Breast epithelium (tissue), 4 donors: Measurements from ENCODE around the gene BTRC. TPM values are rescaled to one million over a fixed set of nuclear protein-coding genes. Genes with fewer than 3 reads are reported as not detected.

Experiments used
- DNase-seq, 2 donors: peaks; one replicate each; pipeline ENCODE4 v3.0.0-alpha.2; 2019; ENCODE audit warnings: low spot score in 2 of 2
- H3K27ac ChIP-seq, 2 donors: fragments of 200-600 bp; sonication (generic) in 1 of 2; one replicate each; pipeline ENCODE4 v1.5.1; 2016 to 2019; ENCODE audit warnings: mild to moderate bottlenecking in 1 of 2
- H3K27me3 ChIP-seq, 2 donors: fragments of 200-600 bp; sonication (generic) in 1 of 2; one replicate each; pipeline versions ENCODE4 v1.5.1 to v1.6.0; 2017 to 2019; ENCODE audit warnings: control low read depth in 1 of 2, mild to moderate bottlenecking in 1 of 2
- H3K36me3 ChIP-seq: fragments of 200-600 bp; one replicate; pipeline ENCODE4 v1.5.1; 2019
- H3K4me1 ChIP-seq, 2 donors: fragments of 200-600 bp; sonication (generic); one replicate each; pipeline ENCODE4 v1.5.1; 2016 to 2019; ENCODE audit warnings: control low read depth in 1 of 2
- H3K4me3 ChIP-seq, 3 donors: fragments of 200-600 bp; sonication (generic); 1 replicate in 2 of 3; 2 replicates in 1 of 3; pipeline ENCODE4 v1.5.1; 2016 to 2019; ENCODE audit warnings: mild to moderate bottlenecking in 3 of 3, moderate library complexity in 2 of 3
- H3K9me3 ChIP-seq, 2 donors: fragments of 200-600 bp; sonication (generic) in 1 of 2; one replicate each; pipeline ENCODE4 v1.5.1; 2016 to 2019; ENCODE audit warnings: control low read depth in 1 of 2
- CTCF ChIP-seq, 3 donors: fragments of 450-650 bp; IDR thresholded peaks; one replicate each; pipeline ENCODE4 v1.5.1; 2016 to 2017; ENCODE audit warnings: antibody characterized with exemption in 3 of 3, mild to moderate bottlenecking in 3 of 3, moderate library complexity in 3 of 3
- POLR2A ChIP-seq: fragments of 450-650 bp; IDR thresholded peaks from one replicate; pipeline ENCODE4 v1.6.1; 2016; ENCODE audit warnings: antibody characterized with exemption, mild to moderate bottlenecking, moderate library complexity
- POLR2AphosphoS5 ChIP-seq, 3 donors: sonication (generic); formaldehyde crosslinking; IDR thresholded peaks; one replicate each; pipeline ENCODE4 v1.6.1; 2017; ENCODE audit warnings: antibody characterized with exemption in 3 of 3
- intact Hi-C: fragments of 100-400 bp; cut with DNase I; formaldehyde crosslinking; loops from one replicate; pipeline ENCODE4 v1.15.1; 2023; ENCODE audit warnings: low total_unique reads
- total RNA-seq, 3 donors: library from RNA; depleted of rRNA; stranded (reverse); fragments of >200 nt; gene quantifications; one replicate each; pipeline ENCODE4 v1.1.0, GENCODE V29; 2016

Gene BTRC
- total RNA-seq, 3 donors from 2014 or later = 13.4 to 24.3 (median 15.1) TPM

DNA sequence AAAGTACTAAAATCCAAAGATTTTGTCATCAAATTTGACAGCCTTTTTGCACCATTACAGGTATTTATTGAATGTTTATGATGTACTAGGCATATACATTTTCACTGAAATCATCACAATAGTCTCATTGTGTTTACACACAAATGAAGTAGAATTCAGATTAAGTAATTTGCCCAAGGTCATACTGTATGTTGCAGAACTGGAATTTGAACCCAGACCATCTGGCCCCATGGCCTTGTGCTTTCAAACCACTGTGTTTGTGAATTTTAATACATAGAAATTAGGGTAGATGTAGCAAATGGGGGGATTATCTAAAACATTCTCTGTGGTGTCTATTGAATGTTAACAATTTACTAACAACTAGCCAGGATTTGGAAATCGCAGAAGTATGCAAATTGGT is 139.3 kb downstream of the BTRC start:
- intact Hi-C loops = loop anchor here (2.0 kb wide), 1 partner anchor 74 kb away; no protein-coding TSS in a partner anchor
- H3K27ac ChIP-seq = no peak overlapping the region
- DNase-seq = no peak
- no peaks in the 10 kb centered on the region for H3K27me3 ChIP-seq
- no peaks in the 10 kb centered on the region for H3K36me3 ChIP-seq
- no peaks in the 10 kb centered on the region for H3K4me1 ChIP-seq
- H3K4me3 ChIP-seq = no peak overlapping the region
- TF ChIP-seq POLR2A = no peak
- TF ChIP-seq CTCF (IDR thresholded peaks at IDR 0.05) = no peak
- no peak for TF ChIP-seq POLR2AphosphoS5 (IDR thresholded peaks at IDR 0.05)
- H3K9me3 ChIP-seq = no peaks in the 10 kb centered on the region

GRCh38 chr10:101493782-101494281 is 139.9 kb downstream of the BTRC start:
- no peaks in the 10 kb centered on the region for H3K27me3 ChIP-seq
- H3K4me3 ChIP-seq = no peak overlapping the region
- intact Hi-C loops = loop anchor here (2.0 kb wide), 1 partner anchor 73 kb away; no protein-coding TSS in a partner anchor
- no peaks in the 10 kb centered on the region for H3K4me1 ChIP-seq
- H3K9me3 ChIP-seq = no peaks in the 10 kb centered on the region
- DNase-seq = no peak
- H3K27ac ChIP-seq = no peak overlapping the region
- no peak for TF ChIP-seq POLR2A
- TF ChIP-seq POLR2AphosphoS5 (IDR thresholded peaks at IDR 0.05) = no peak
- no peak for TF ChIP-seq CTCF (IDR thresholded peaks at IDR 0.05)
- no peaks in the 10 kb centered on the region for H3K36me3 ChIP-seq

DNA sequence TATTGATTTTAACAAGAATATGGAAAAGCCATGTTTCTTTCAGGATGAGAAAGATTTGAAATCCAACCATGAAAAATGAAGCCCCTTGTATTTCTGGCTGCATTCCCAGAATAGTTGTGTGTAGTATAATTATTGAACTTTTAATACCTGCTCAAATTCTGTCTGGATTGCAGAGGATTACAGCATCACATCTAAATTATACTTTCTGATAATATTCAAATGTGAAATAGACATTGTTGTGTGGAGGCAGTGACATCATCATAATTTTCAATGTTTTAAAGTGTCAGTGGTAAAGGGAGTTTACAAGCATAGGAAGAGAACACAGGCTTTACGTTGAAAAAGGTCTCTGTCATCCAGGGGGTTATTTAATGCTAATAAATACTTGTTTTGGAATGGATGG is 140.7 kb downstream of the BTRC start:
- intact Hi-C loops = no loop called here
- H3K9me3 ChIP-seq = no peaks in the 10 kb centered on the region
- H3K36me3 ChIP-seq = no peaks in the 10 kb centered on the region
- DNase-seq = no peak
- TF ChIP-seq POLR2A = no peak
- no peak for TF ChIP-seq CTCF (IDR thresholded peaks at IDR 0.05)
- no peak for TF ChIP-seq POLR2AphosphoS5 (IDR thresholded peaks at IDR 0.05)
- no peaks in the 10 kb centered on the region for H3K4me1 ChIP-seq
- no peak overlapping the region for H3K4me3 ChIP-seq
- no peak overlapping the region for H3K27ac ChIP-seq
- H3K27me3 ChIP-seq = no peaks in the 10 kb centered on the region

GRCh38 chr10:101495324-101495925 is 141.5 kb downstream of the BTRC start:
- Histone ChIP-seq H3K9me3 (no peaks in the 10 kb centered on the region), H3K4me1 (no peaks in the 10 kb centered on the region), H3K4me3 (no peak overlapping the region), H3K36me3 (no peaks in the 10 kb centered on the region), H3K27ac (no peak overlapping the region), H3K27me3 (no peaks in the 10 kb centered on the region)
- TF ChIP-seq POLR2AphosphoS5 (IDR thresholded peaks at IDR 0.05) = no peak
- TF ChIP-seq CTCF (IDR thresholded peaks at IDR 0.05) = no peak
- no peak for TF ChIP-seq POLR2A
- no peak for DNase-seq
- intact Hi-C loops = no loop called here

- Histone ChIP-seq H3K27ac (no peak overlapping the region), H3K4me1 (no peaks in the 10 kb centered on the region), H3K9me3 (no peaks in the 10 kb centered on the region), H3K36me3 (no peaks in the 10 kb centered on the region), H3K4me3 (no peak overlapping the region), H3K27me3 (no peaks in the 10 kb centered on the region)
- no peak for DNase-seq
- intact Hi-C loops = no loop called here
- TF ChIP-seq POLR2AphosphoS5 (IDR thresholded peaks at IDR 0.05) = no peak
- no peak for TF ChIP-seq POLR2A
- TF ChIP-seq CTCF (IDR thresholded peaks at IDR 0.05) = no peak
Observed at GRCh38 chr10:101504438-101504837, 150.5 kb downstream of the BTRC start.
